IMR-90 (cell line): ENCODE results near the gene ITIH5.
"Not testable (repeated sequence)": the region's sequence is repeated elsewhere in the genome, so short reads cannot be mapped to it uniquely, and the experiment has no call there.

ENCODE experiments used
- BHLHE40 ChIP-seq: fragments of 150-350 bp; IDR thresholded peaks from 2 replicates; pipeline ENCODE4 v1.6.1; 2016; ENCODE audit warnings: mild to moderate bottlenecking, low read depth, low read length
- CEBPB ChIP-seq: IDR thresholded peaks from 2 replicates; pipeline ENCODE4 v1.6.1; 2012; ENCODE audit warnings: low read depth, low read length, improper control_type of control experiment
- CHD1 ChIP-seq: IDR thresholded peaks from 2 replicates; pipeline ENCODE4 v1.6.1; 2012; ENCODE audit warnings: low read depth, low read length, improper control_type of control experiment
- CTCF ChIP-seq: conservative IDR thresholded peaks from 2 replicates; pipeline ENCODE4 v1.5.1; 2012; ENCODE audit warnings: mild to moderate bottlenecking, low read depth, low read length, improper control_type of control experiment
- FOS ChIP-seq: fragments of 150-350 bp; IDR thresholded peaks from 2 replicates; pipeline ENCODE4 v1.6.1; 2016; ENCODE audit warnings: low read depth, low read length
- MAFK ChIP-seq: IDR thresholded peaks from 2 replicates; pipeline ENCODE4 v1.6.1; 2012; ENCODE audit warnings: low read depth, low read length, improper control_type of control experiment
- MXI1 ChIP-seq: IDR thresholded peaks from 2 replicates; pipeline ENCODE4 v1.6.1; 2012; ENCODE audit warnings: low read depth, mild to moderate bottlenecking, low read length, moderate library complexity, borderline replicate concordance
- NFE2L2 ChIP-seq: fragments of 150-350 bp; IDR thresholded peaks from 2 replicates; pipeline ENCODE4 v1.6.1; 2016; ENCODE audit warnings: low read depth, mild to moderate bottlenecking, low read length
- POLR2A ChIP-seq: IDR thresholded peaks from 2 replicates; pipeline ENCODE4 v1.6.1; 2012; ENCODE audit warnings: mild to moderate bottlenecking, low read depth, low read length
- RAD21 ChIP-seq: IDR thresholded peaks from 2 replicates; pipeline ENCODE4 v1.6.1; 2012; ENCODE audit warnings: low read length, improper control_type of control experiment
- RCOR1 ChIP-seq: IDR thresholded peaks from 2 replicates; pipeline ENCODE4 v1.6.1; 2012; ENCODE audit warnings: mild to moderate bottlenecking, low read length, improper control_type of control experiment; ENCODE audit not compliant: insufficient replicate concordance
- RFX5 ChIP-seq: IDR thresholded peaks from 2 replicates; pipeline ENCODE4 v1.8.0; 2012; ENCODE audit warnings: low read depth, mild to moderate bottlenecking, low read length, moderate library complexity
- SMC3 ChIP-seq: fragments of 150-350 bp; IDR thresholded peaks from 2 replicates; pipeline ENCODE4 v1.6.1; 2016; ENCODE audit warnings: low read depth, mild to moderate bottlenecking, antibody characterized with exemption, low read length, moderate library complexity
- USF2 ChIP-seq: fragments of 150-350 bp; IDR thresholded peaks from 2 replicates; pipeline ENCODE4 v1.6.1; 2017; ENCODE audit warnings: mild to moderate bottlenecking, antibody characterized with exemption, low read length, low read depth

GRCh38 chr10:7657079-7657478, 9.7 kb downstream of the ITIH5 start:
- not testable (repeated sequence) for TF ChIP-seq CTCF, RFX5, RCOR1, POLR2A, USF2, RAD21, BHLHE40, MXI1, FOS, CHD1, SMC3, NFE2L2, CEBPB, MAFK
